HG03025 (cell line): ENCODE results near the gene UCHL1.
"Not testable (repeated sequence)": the region's sequence is repeated elsewhere in the genome, so short reads cannot be mapped to it uniquely, and the experiment has no call there.

Experiments
- ATAC-seq: cut with Tn5 transposase; IDR thresholded peaks from one replicate; pipeline ENCODE4 v1.9.1; 2021; ENCODE audit warnings: mild to moderate bottlenecking, moderate library complexity; ENCODE audit not compliant: unreplicated experiment, low FRiP score

The UCHL1 gene

DNA sequence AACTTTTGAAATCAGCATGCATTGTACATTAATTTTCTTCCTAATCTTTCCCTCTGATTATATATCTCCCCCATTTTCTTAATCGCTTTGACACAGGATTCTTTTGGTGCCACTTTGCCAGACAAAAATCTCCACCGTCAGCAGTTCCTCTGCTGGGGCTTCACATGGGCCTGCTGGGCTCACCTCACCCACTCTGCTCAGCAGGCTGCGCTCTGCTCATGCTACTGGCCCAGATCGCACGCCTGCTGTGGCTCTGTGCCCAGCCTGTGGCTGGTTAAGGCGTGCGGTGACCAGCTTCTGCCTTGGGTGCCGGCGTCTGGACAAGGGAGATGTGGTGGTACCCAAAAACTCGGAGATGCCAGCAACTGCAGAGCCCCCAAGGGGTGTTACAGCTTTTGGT, 31.1 kb downstream of the UCHL1 start:
- ATAC-seq = no peak

DNA sequence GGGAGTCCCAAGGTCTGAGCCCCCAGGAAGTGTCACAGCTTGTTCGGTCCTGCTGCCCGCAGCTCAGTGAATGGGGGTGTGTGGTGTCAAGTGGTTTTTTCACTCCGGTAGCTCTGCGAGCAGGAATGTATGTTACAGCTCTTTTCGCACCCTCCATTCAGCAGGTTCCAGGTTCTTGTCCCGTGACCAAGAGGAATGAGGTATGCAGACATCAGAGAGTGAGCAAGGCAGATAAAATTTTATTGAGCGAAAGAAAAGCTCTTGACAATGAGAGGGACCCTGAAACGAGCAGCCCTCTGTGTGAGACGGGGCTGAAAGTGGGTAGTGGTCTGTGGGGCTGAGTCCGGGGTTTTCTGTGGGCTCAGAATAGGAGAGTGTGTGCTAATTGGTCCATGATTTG, 31.5 kb downstream of the UCHL1 start:
- no peak for ATAC-seq

DNA sequence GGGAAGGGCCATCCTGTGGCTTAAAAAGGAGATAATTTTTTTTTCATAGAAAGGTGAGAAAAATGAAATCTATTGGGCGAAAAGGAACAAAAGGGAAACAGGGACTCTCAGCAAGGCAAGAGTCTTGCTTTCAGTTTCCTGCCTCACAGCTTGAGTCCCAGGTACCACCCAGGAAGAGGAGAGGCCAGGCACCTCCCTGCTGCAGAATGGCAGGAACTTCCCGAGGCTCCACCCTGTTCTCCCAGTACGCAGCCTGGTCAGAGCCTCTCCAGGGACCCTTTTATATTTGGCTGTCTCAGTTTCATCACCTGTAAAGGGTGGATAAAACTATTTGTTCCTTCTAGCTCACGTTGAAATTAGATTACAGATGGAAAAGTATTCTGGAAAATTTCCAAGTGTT, 33.8 kb downstream of the UCHL1 start:
- ATAC-seq = no peak

DNA sequence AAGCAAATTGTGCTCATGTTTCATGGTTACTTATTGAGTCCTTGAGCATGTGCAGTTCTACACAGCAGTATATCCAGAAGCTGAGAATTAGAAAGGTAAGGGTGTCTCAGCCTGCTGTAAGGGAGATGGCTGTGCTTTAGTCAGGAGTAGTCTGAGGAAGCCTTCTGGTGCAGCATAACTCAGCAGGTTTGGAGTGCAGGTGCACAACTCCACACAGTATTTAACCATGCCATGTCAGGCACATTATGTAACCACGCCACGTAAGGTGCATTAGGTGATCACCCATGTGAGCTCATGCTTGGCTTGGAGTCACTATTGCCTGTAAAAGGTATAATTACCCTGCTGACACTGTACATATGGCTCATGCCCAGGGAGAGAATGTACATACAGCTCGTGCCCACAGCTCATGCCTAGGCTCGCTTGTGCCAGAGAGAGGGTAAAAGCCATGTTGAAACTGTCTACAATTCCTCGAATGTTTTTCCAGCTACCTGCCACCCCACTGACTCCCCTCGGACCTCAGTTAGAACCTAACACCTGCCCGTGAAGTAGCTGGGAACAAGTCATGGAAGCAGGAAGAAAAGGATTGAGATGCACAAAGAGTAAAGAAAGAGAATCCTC, 37.8 kb downstream of the UCHL1 start:
- ATAC-seq = no peak

DNA sequence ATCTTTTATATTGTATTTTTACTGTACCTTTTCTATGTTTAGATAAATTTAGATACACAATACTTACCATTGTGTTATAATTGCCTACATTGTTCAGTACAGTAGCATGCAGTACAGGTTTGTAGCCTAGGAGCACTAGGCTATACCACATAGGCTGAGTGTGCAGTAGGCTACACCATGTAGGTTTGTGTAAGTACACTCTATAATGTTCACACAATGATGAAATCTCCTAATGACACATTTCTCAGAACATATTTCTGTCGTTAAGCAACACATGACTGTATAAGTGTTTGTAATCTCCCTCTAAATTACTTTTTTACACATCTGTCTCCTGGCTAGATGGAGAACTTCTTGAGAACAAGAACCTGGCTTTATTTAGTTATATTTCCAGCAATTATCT, 40.3 kb downstream of the UCHL1 start:
- ATAC-seq = no peak

DNA sequence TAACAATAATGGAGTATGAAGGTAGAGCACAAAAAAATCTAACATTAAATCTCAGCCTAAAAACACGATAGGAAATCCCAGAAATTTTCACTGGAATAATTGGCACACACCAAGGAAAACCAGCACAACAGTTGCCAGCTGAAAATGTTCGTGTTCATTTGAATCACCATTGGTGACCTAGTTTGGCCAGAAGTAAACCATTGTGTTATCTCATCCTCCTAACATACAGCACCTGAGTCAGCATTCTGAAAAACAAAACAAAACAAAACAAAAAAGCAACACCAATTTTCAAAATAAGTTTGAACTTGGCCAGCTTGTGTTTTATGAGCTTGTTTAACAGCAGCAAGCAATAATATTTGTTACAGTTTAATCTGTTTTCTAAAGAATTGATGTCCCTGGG, 41.1 kb downstream of the UCHL1 start:
- ATAC-seq = no peak

DNA sequence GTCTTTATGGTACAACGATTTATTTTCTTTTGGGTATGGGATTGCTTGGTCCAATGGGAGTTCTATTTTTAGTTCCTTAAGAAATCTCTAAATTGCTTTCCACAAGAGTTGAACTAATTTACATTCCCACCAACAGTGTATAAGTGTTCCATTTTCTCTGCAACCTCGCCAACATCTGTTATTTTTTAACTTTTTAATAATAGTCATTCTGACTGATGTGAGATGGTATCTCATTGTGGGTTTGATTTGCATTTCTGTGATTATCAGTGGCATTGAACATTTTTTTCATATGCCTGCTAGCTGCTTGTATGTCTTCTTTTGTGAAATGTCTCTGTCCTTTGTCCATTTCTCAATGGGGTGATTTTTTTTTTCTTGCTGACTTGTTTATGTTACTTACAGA, 42.8 kb downstream of the UCHL1 start:
- no peak for ATAC-seq

DNA sequence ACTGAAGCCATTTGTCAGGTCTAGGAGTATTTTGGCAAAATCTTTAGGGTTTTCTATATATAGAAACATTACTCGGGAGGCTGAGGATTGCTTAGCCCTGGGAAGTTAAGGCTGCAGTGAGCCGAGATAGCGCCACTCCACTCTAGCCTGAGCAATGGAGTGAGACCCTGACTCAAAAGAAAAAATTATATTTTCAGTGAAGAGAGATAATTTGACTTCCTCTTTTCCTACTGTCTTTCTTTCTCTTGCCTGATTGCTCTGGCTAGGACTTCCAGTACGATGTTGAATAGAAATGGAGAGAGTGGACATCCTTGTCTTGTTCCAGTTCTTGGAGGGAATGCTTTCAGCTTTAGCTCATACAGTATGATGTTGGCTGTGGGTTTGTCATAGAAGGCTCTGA, 44.4 kb downstream of the UCHL1 start:
- ATAC-seq = no peak

DNA sequence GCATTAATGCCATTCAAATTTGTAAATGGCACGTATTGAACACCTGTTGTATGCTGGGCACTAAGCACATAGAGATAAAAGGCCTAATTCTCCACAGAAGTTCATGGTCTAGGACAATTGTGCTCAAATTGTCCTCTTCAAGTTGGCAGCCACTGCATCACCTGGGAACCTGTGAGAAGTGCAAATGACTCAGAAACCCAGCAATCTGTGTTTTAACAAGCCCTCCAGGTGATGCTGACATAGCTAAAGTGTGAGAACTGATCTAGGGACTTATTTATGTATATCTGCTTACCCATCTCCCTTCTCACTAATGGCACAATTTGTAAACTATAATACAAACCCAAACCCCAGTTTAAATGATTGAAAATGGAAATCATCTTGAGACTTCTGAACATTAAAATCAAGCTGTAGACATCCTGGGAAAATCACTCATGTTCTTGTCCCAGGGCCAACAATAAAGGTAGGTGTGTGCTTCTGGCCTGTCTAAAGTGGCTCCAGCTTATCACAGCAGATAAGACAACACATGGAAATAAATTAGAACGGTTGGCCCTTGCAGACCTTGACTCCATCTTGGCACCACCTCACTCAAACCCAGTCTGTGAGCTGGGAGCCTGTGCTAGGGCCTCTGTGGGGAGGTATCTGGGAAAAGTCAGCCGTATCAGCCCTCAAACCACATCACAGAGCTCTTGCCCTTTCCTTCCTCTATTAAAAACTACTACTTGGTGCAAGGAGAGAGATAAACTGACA, 46.8 kb downstream of the UCHL1 start:
- no peak for ATAC-seq

DNA sequence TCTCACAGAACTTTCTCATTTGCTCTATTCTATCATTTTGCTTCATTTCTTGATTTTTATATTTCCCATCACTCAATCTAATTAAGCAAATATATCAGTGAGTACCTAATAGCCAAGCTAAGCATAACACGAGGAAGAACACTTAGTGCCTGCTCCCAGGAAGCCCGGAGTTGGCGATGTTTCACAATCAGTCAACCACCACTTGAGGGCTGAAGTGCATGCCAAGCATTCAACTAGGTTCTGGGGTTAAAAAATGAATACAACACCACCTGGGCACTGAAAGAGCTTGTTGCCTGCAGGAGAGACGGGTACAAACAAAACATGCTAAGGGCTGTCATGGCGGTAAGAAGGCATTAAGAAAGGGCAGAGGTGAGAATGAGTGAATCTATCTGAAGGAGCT, 47.5 kb downstream of the UCHL1 start:
- ATAC-seq = no peak

DNA sequence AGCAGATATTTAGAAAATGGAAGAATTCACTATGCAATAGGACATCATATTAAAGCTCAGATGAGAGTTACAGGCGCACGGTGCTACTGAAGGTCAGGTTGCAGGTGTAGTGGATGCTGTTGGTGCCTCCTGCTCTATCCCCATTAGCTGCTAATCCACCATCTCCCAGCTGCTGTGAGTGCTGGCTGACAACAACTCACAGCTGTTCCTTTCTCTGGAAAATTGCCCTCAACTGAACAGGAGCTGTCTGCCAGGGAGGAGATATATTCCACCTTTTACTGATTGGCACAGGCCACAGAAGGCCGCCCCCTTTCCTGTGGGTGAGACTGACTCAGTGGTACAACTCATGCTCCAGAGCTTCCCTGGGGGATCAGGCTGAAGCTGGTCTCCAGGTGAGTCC, 48.7 kb downstream of the UCHL1 start:
- no peak for ATAC-seq

DNA sequence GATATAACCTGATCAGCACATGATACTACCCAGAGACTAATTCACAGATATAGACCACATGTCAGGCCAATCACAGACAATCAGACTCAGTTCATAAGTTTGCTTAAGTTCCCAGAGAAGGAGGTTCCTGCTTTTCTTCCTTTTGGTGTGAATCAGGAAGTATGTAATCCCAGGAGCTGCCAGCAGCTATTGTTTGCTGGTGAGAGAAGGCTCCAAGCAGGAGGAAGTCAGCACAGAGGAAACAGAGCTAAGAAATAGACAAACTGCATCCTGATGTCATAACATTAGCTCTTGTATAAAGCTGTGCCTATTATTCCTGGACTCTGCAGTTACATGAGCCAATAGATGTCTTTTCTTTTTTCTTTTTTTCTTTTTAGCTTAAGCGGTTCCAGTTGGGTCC, 50.9 kb downstream of the UCHL1 start:
- no peak for ATAC-seq

DNA sequence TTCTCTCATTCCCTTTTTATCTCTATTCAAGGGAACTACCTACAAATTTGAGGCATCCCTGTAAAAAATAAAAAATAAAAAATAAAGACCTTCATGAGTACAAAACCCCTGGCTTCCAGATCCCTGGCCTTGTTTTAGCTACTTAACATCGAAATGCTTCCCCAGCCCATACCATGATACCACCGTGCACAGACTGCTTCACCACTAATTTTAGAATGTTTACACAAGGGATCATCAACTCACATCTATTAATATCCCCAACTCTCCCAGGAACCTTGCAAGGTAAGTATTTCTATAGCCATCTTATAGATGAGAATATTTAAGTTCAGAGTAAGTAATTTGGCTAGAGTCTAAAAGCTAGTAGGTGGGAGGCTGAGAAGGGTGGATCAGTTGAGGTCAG, 51.7 kb downstream of the UCHL1 start:
- ATAC-seq = no peak

DNA sequence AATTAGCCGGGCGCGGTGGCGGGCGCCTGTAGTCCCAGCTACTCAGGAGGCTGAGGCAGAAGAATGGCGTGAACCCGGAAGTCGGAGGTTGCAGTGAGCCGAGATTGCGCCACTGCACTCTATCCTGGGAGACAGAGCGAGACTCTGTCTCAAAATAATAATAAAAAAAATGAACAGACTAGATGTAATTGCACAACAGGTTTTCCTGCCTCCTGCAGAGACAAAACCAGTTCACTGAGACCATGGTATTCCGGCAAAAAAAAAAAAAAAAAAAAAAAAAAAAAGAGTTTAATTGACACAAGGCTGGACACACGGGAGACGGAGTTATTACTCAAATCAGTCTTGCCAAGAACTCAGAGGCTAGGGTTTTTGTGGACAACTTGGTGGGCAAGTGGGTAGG, 58.7 kb downstream of the UCHL1 start:
- ATAC-seq = not testable (repeated sequence)

DNA sequence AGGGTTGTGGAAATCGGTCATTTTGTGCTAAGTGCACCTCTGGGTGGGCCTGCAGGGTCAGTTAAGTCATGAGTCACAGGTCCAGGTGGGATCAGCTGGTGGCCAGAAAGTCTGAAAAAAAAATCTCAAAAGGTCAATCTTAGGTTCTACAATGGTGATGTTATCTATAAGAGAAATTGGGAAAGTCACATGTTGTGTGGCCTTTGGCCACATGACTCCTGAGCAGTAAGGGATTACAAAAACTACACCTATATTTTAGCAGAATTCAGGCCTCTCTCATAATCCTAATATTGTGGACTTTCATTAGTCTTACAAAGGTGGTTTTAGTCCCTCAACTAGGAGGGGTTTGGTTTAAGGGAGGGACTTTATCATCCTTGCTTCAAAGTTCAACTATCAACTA, 59.1 kb downstream of the UCHL1 start:
- ATAC-seq = no peak
